AG08395 (cell line): ENCODE results near the gene CA9.

Experiments used
- DNase-seq: peaks from one replicate; pipeline ENCODE4 v3.0.0; 2012; ENCODE audit warnings: mixed read lengths, low spot score

Gene CA9

GRCh38 chr9:35717132-35717870 lies 43.6 kb downstream of the CA9 start:
- DNase-seq = no peak

DNA sequence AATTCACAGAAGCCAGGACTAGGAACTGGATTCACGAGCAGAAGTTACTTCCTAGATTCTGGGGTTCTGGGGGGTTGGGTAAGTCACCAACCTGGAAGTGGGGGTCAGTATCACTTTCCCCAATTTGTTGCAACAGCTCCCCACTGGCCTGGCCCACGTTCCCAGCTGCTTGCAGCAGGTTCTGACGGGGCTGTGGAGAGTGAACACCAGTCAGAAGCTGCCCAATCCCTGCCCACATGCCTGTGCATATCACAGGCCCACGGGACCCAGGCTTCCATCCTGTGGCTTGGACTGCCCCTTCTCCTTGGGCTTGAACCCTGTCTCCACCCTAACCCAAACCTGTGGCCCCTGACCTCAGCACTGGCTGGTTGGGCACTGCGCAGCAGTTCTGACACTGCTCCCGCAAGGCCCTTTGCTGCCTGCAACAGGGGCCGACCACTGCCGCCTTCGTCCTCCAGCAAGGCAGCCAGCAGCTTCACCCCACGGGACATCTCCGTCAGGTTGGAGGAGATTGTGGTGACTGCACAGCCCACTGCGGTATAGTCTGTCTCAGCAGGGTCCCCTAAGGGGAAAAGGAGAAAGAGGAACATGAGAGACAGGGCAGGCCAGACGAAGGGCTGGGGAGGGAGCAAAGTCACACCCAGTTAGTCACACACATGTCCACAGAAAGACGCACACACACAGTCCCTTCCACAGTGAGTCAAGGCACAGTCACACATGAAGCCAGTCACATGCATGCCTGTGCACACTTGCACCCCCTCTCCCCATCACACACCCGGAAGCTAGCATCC lies 45.2 kb downstream of the CA9 start:
- no peak for DNase-seq

DNA sequence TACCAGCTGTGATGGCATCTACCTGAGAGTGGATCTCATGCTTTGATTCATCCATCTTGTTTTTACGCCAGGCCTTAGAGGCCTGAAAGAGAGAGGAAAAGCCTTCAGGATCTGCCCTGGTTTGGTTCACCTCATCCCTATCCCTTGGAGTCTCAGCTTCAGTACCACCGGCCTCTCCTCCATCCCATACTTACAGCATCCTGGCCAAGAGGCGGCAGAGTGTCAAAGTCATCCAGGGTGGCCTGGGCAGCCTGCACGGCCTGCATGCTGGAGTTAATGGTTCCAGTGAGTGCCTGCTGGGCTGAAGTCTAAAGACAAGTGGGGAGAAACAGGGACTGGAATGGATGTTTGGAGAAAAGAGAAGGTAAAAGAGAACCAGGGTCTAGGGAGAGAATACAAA lies 45.8 kb downstream of the CA9 start:
- no peak for DNase-seq

DNA sequence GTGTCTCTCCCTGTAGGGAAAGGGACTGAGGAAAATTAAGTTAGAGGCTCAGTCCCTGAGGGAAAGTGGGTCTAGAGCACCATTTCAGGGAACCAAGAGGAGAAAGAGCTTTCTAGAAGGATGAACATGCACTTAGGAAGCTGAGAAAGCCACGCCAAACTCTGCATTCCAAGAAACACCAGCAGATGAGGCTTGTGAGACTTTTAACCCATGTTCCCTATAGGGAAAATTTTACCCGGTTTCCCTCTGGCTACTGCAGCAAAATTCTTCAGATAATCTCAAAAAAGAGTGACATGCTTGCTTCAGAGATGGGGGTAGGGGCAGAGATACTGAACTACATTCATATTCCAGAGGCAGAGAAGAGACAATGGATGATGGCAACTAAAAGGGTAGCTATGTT lies 49.7 kb downstream of the CA9 start:
- no peak for DNase-seq

DNA sequence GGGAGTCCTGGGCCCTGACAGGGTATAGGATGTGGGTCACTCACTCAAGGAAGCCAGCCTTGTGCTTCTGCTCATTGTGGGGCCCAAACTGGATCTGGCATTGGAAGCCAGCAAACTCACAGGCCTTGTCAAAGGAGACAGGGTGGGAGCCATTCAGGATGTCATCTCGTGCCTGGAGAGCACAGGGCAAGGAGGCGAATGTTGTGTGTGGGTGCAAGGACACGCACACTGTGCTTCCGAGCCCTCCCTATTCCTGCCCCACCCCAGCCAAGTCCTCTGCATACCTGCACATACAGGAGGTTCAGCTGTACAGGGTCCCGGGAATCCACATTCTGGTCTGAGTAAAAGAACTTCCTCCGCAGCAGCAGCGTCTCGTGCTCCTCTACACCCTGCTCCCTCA lies 50.2 kb downstream of the CA9 start:
- no peak for DNase-seq

- DNase-seq = no peak
Measured at GRCh38 chr9:35725362-35725761, 51.6 kb downstream of the CA9 start.

GRCh38 chr9:35726931-35727330 lies 53.2 kb downstream of the CA9 start:
- DNase-seq = no peak

DNA sequence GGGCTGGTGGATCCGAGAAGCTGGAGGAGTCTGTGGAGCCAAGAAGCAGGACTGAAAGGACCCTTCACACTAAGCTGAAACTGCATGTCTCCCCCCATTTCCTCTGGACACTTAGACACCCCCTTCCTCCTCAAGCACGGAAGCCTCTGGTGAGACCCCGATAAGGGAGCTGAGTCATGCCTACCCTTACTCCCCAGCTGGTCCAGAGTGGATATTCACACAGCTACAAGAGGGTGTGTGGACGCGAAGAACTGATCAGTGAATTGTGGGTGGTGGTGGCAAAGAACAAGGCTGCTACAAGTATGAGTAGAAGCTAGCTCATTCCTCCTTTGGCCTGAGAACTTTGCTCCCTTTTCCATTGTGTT lies 53.9 kb downstream of the CA9 start:
- no peak for DNase-seq

GRCh38 chr9:35728041-35728971 lies 54.6 kb downstream of the CA9 start:
- peak; percentile 82 for DNase-seq

DNA sequence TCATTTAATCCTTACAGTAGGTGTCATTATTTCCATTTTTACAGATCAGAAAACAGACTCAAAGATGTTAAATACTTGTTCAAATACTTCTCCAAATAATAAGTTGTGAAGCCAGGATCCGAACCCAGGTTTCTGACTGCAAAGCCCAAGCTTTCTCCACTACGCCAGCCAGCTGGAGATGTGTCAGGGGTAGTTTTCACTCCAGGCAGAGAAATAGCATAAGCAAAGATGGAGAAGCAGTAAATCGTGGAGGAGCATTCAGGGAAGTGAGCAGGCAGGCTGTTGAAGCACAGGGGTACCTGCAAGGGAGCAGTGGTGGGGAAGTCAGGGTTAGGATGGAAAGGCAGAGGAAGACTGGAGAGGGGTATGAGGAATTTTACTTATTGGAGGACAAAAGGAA lies 55.4 kb downstream of the CA9 start:
- no peak for DNase-seq

GRCh38 chr9:35729700-35730485 lies 56.2 kb downstream of the CA9 start:
- peak; percentile 92 for DNase-seq

GRCh38 chr9:35730486-35730854 lies 56.7 kb downstream of the CA9 start:
- DNase-seq = no peak
